Hepatocyte (in vitro differentiated cells): ENCODE results near the gene MT3.

Source experiments
- EZH2 ChIP-seq: fragments of 200-600 bp; sonication (generic); IDR thresholded peaks from 2 replicates; pipeline ENCODE4 v1.6.1; 2016; ENCODE audit warnings: antibody characterized with exemption, mild to moderate bottlenecking, borderline replicate concordance
- EZH2phosphoT487 ChIP-seq: fragments of 200-600 bp; sonication (generic); IDR thresholded peaks from one replicate; pipeline ENCODE4 v1.6.1; 2018; ENCODE audit warnings: antibody characterized with exemption, mild to moderate bottlenecking, low read depth, moderate library complexity; ENCODE audit not compliant: unreplicated experiment, severe bottlenecking
- TF ChIP-seq, protein P1 (sequence below): fragments of 200-600 bp; sonication (generic); IDR thresholded peaks from 2 replicates; pipeline ENCODE4 v1.5.1; 2016; ENCODE audit warnings: antibody characterized with exemption, mild to moderate bottlenecking; ENCODE audit not compliant: poor library complexity

DNA sequence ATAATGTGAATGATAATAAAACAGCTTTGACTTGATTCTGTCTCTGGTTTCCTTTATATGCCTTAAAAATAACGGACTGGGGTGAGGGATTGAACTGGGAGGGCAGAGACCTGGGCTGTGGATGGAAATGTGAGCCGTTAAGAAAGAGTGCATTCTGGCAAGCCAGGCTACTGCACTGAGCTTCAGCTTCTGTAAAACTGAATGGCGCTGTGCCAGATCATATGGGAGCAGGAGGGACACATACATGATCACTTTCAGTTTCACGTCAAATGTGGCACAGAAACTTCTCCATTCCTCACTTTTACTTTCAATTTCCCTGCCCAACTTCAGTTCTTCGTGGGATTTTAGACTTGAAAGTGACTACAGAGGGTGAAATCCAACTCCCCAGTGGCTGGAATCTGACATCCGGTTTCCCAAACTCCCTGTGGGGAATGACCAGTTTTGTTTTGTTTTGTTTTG is 20.2 kb downstream of the MT3 start:
- TF ChIP-seq, protein P1, sequence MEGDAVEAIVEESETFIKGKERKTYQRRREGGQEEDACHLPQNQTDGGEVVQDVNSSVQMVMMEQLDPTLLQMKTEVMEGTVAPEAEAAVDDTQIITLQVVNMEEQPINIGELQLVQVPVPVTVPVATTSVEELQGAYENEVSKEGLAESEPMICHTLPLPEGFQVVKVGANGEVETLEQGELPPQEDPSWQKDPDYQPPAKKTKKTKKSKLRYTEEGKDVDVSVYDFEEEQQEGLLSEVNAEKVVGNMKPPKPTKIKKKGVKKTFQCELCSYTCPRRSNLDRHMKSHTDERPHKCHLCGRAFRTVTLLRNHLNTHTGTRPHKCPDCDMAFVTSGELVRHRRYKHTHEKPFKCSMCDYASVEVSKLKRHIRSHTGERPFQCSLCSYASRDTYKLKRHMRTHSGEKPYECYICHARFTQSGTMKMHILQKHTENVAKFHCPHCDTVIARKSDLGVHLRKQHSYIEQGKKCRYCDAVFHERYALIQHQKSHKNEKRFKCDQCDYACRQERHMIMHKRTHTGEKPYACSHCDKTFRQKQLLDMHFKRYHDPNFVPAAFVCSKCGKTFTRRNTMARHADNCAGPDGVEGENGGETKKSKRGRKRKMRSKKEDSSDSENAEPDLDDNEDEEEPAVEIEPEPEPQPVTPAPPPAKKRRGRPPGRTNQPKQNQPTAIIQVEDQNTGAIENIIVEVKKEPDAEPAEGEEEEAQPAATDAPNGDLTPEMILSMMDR, result no peak
- TF ChIP-seq EZH2phosphoT487 (no peak), EZH2 (no peak)
